ENCODE measurements around the gene EPN3.

EPN3 gene

DNA sequence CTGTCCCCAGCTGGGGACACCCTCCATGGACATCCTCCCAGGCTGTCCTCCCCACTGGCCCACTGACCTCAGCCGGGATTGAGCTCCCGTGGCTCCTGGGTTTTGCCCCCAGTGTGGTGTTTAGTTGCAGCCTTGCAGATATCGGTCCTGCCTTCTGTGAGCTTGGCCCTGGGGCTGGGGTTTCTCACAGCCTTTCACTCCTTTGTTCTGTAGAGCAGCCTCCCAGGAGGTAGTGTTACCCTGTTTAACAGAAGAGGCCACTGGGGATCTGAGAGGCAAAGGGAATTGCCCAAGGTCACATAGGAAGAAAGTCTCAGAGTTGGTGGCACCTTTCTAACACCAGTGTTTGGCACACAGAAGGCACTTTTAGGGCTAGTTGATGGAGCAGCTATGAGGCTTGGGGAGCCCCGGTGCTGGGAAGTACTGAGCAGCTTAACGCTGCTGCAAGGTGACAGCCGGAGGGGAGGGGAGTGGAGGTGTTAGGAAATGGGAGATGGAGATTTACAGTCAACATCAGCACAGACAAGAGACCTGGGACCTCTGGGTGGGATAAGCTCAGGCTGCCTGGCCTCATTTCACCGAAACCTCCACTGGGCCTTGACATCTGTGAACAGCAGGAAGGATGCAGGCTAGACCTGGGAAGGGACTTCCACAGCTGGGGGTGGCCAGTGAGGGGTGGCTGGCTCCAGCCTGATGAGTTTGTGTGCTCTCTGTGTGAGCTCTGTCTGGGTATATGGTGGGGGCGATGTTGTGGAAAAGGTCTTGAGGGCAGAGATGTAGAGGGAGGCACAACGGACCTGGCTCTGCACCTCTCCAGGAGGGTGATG lies 54.1 kb downstream of the EPN3 start:
- Histone ChIP-seq H2AFZ (ENCODE audit: low read depth, low read length, severe bottlenecking) (no peak overlapping the region), H3F3A (ENCODE audit: insufficient read depth) (no peaks in the 10 kb centered on the region), H3K4me2 (ENCODE audit: low read depth, low read length, poor library complexity, severe bottlenecking) (no peak overlapping the region), H3K79me2 (ENCODE audit: insufficient read depth, low read length) (no peaks in the 10 kb centered on the region), H3K9me2 (replicated peaks; ENCODE audit: insufficient read depth, low read length) (no peaks in the 10 kb centered on the region), H3K36me3 (ENCODE audit: low read length) (no peaks in the 10 kb centered on the region), H3K9me3 (ENCODE audit: insufficient read depth, low read length) (no peaks in the 10 kb centered on the region), H3K4me3 (ENCODE audit: insufficient read depth, low read length, poor library complexity, severe bottlenecking) (no peak overlapping the region), H3K9ac (ENCODE audit: low read length) (no peak overlapping the region), H3K27ac (ENCODE audit: low read depth, low read length) (no peak overlapping the region), H3K27me3 (ENCODE audit: low read length) (no peaks in the 10 kb centered on the region), H4K20me1 (ENCODE audit: low read depth, low read length) (no peaks in the 10 kb centered on the region)
- TF ChIP-seq EZH2phosphoT487 (conservative IDR thresholded peaks at IDR 0.05; ENCODE audit: low read length): no peak
- TF ChIP-seq, protein P1, sequence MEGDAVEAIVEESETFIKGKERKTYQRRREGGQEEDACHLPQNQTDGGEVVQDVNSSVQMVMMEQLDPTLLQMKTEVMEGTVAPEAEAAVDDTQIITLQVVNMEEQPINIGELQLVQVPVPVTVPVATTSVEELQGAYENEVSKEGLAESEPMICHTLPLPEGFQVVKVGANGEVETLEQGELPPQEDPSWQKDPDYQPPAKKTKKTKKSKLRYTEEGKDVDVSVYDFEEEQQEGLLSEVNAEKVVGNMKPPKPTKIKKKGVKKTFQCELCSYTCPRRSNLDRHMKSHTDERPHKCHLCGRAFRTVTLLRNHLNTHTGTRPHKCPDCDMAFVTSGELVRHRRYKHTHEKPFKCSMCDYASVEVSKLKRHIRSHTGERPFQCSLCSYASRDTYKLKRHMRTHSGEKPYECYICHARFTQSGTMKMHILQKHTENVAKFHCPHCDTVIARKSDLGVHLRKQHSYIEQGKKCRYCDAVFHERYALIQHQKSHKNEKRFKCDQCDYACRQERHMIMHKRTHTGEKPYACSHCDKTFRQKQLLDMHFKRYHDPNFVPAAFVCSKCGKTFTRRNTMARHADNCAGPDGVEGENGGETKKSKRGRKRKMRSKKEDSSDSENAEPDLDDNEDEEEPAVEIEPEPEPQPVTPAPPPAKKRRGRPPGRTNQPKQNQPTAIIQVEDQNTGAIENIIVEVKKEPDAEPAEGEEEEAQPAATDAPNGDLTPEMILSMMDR (IDR thresholded peaks at IDR 0.05; ENCODE audit: insufficient read depth, low read length, poor library complexity, severe bottlenecking): no peak

DNA sequence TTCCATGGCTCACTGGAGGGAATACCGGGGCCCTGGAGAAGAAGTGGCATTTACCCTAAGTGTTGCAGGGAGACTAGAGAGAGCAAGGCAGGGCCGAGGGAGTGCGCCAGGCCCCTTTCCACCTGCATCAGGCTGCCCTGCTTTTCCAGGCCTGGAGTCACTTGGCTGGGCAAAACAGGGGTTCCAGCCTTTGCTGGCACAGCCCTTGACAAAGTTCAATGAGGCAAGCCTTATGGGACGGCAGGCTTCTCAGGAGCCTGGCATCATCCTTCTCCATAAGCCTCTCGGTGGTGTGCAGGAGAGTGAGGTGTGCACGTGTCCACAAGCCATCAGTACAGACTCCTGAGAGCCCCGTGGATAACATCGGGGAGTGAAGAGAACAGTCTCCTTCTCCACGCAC lies 55.0 kb downstream of the EPN3 start:
- Histone ChIP-seq H3K9me3 (ENCODE audit: insufficient read depth, low read length) (no peaks in the 10 kb centered on the region), H3K36me3 (ENCODE audit: low read length) (no peaks in the 10 kb centered on the region), H3K9ac (ENCODE audit: low read length) (no peak overlapping the region), H3F3A (ENCODE audit: insufficient read depth) (no peaks in the 10 kb centered on the region), H3K4me3 (ENCODE audit: insufficient read depth, low read length, poor library complexity, severe bottlenecking) (no peak overlapping the region), H3K27me3 (ENCODE audit: low read length) (no peaks in the 10 kb centered on the region), H4K20me1 (ENCODE audit: low read depth, low read length) (no peaks in the 10 kb centered on the region), H3K79me2 (ENCODE audit: insufficient read depth, low read length) (no peaks in the 10 kb centered on the region), H3K4me2 (ENCODE audit: low read depth, low read length, poor library complexity, severe bottlenecking) (no peak overlapping the region), H2AFZ (ENCODE audit: low read depth, low read length, severe bottlenecking) (no peak overlapping the region), H3K27ac (ENCODE audit: low read depth, low read length) (no peak overlapping the region), H3K9me2 (replicated peaks; ENCODE audit: insufficient read depth, low read length) (no peaks in the 10 kb centered on the region)
- TF ChIP-seq EZH2phosphoT487 (conservative IDR thresholded peaks at IDR 0.05; ENCODE audit: low read length): no peak
- TF ChIP-seq, protein P1 (IDR thresholded peaks at IDR 0.05; ENCODE audit: insufficient read depth, low read length, poor library complexity, severe bottlenecking): no peak

DNA sequence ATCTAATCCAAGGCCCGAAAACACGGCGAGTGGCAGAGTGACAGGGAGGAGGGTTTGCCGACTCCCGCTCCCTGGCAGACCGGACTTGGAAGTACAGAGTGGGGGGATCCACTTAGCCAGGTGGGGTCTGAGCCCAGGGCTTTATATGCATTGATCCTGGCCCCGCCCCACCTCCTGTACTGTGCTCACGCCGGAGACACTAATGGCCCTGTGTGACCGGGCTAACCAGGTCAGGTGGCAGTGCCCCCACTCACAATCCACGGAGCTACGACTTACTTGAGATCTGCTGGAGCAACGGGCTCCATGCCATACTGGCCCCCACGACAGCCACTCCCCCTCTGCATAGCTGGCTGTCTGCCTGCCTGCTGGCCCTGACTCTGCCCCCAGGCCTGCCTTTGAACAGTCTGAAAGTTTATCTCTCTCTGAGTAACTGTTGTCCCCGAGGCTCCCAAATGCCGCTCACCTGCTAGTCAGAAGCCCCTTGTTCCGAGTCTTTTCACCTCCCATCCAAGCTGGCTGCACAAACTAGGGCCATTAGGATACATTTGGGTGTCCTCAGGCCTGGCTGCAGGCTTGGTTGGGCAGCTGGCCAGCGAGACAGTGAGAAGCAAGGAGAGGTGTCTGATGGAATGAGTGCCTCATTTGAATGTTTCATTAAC lies 56.0 kb downstream of the EPN3 start:
- no peaks in the 10 kb centered on the region for H3K27me3 ChIP-seq (ENCODE audit: low read length)
- no peak overlapping the region for H3K4me3 ChIP-seq (ENCODE audit: insufficient read depth, low read length, poor library complexity, severe bottlenecking)
- TF ChIP-seq, protein P1 (IDR thresholded peaks at IDR 0.05; ENCODE audit: insufficient read depth, low read length, poor library complexity, severe bottlenecking): no peak
- TF ChIP-seq EZH2phosphoT487 (conservative IDR thresholded peaks at IDR 0.05; ENCODE audit: low read length): no peak
- H3K4me2 ChIP-seq (ENCODE audit: low read depth, low read length, poor library complexity, severe bottlenecking): no peak overlapping the region
- no peak overlapping the region for H3K27ac ChIP-seq (ENCODE audit: low read depth, low read length)
- no peaks in the 10 kb centered on the region for H3K79me2 ChIP-seq (ENCODE audit: insufficient read depth, low read length)
- H3F3A ChIP-seq (ENCODE audit: insufficient read depth): no peaks in the 10 kb centered on the region
- no peaks in the 10 kb centered on the region for H3K9me3 ChIP-seq (ENCODE audit: insufficient read depth, low read length)
- H4K20me1 ChIP-seq (ENCODE audit: low read depth, low read length): no peaks in the 10 kb centered on the region
- H3K9ac ChIP-seq (ENCODE audit: low read length): no peak overlapping the region
- no peak overlapping the region for H2AFZ ChIP-seq (ENCODE audit: low read depth, low read length, severe bottlenecking)
- H3K9me2 ChIP-seq (replicated peaks; ENCODE audit: insufficient read depth, low read length): no peaks in the 10 kb centered on the region
- H3K36me3 ChIP-seq (ENCODE audit: low read length): no peaks in the 10 kb centered on the region
